Testis (tissue), 2 donors: ENCODE results near the gene TGM2.

Source experiments
- CTCF ChIP-seq, 3 experiments: fragments of 450-650 bp in 2 of 3; fragments of 200-600 bp in 1 of 3; sonication (generic) in 1 of 3; IDR thresholded peaks; one replicate each; pipeline ENCODE4 v1.5.1; 2016 to 2019; ENCODE audit warnings: antibody characterized with exemption in 3 of 3, mild to moderate bottlenecking in 2 of 3, moderate library complexity in 1 of 3
- POLR2A ChIP-seq: fragments of 450-650 bp; IDR thresholded peaks from one replicate; pipeline ENCODE4 v1.6.1; 2017; ENCODE audit warnings: antibody characterized with exemption, mild to moderate bottlenecking, moderate library complexity

- TF ChIP-seq CTCF (IDR thresholded peaks at IDR 0.05) (no peak), POLR2A (no peak)
These were observed 48.5 kb upstream of the TGM2 start for GRCh38 chr20:38213607-38213940.
